ENCODE results near the gene KIF2A. TPM values are rescaled to one million over a fixed set of nuclear protein-coding genes. Genes with fewer than 3 reads are reported as not detected.

The KIF2A gene
- total RNA-seq, 1 experiment from 2014 or later: 86.1 TPM

GRCh38 chr5:62316176-62316502, 10.1 kb downstream of the KIF2A start:
- Mint-ChIP-seq H3K27ac (no peak overlapping the region), H3K36me3 (ENCODE audit: insufficient read depth in 1 of 3, low read depth in 3 of 3) (peaks cover 0 to under 1% (median 0%) of the 10 kb centered on the region in 3 experiments; a peak in 3 of 7 replicates), H3K9me3 (no peaks in the 10 kb centered on the region), H3K27me3 (ENCODE audit: low read depth) (no peaks in the 10 kb centered on the region), H3K4me3 (no peak overlapping the region), H3K4me1 (peaks cover 11 to 19% of the 10 kb centered on the region in 2 experiments)
- no peak for DNase-seq
- peaks cover 5% of the 10 kb centered on the region for H3K79me1 ChIP-seq (ENCODE audit: insufficient read depth, low read depth, low read length, poor library complexity, severe bottlenecking)
- no peaks in the 10 kb centered on the region for H3K23me2 ChIP-seq (ENCODE audit: insufficient read length, low read depth, low read length, poor library complexity, severe bottlenecking)
- H2BK15ac ChIP-seq (ENCODE audit: low read depth, low read length): no peak overlapping the region
- no peak overlapping the region for H3T11ph ChIP-seq (ENCODE audit: low read length)
- H3K14ac ChIP-seq (ENCODE audit: insufficient read depth, low read length): no peak overlapping the region
- TF ChIP-seq CTCF (conservative IDR thresholded peaks at IDR 0.05): no peak
- no peak overlapping the region for H2BK12ac ChIP-seq (ENCODE audit: insufficient read length, low read depth, low read length)
- H2AFZ ChIP-seq (ENCODE audit: low read length): no peak overlapping the region
- no peak overlapping the region for H3K23ac ChIP-seq (ENCODE audit: insufficient read length, low read depth, low read length)
- H2BK5ac ChIP-seq (ENCODE audit: insufficient read length, low read length): no peak overlapping the region
- no peak overlapping the region for H2BK120ac ChIP-seq (ENCODE audit: low read depth, low read length, poor library complexity, severe bottlenecking)
- no peak overlapping the region for H4K8ac ChIP-seq (replicated peaks; ENCODE audit: insufficient read length, low read depth, low read length)
- H3K27me3 ChIP-seq (ENCODE audit: insufficient read depth, low read length): no peaks in the 10 kb centered on the region
- WGBS (ENCODE audit: extremely low coverage, insufficient read length, low lambda C conversion rate): no CpG with 5 or more reads among the region's 2 CpGs
- H3K79me2 ChIP-seq (ENCODE audit: insufficient read depth, low read length): peaks cover 42% of the 10 kb centered on the region; the same call in 1 of the 2 replicates
- no peak overlapping the region for H3K4ac ChIP-seq (ENCODE audit: low read depth, low read length)
- no peak overlapping the region for H4K5ac ChIP-seq (ENCODE audit: insufficient read length, low read depth, low read length)
- H3K27ac ChIP-seq (ENCODE audit: insufficient read length, low read depth, low read length): no peak overlapping the region
- no peaks in the 10 kb centered on the region for H4K20me1 ChIP-seq (ENCODE audit: control insufficient read depth, insufficient read depth, insufficient read length)
- no peak overlapping the region for H2AK5ac ChIP-seq (ENCODE audit: insufficient read length, low read length)
- no peak overlapping the region for H2BK20ac ChIP-seq (ENCODE audit: low read depth, low read length, poor library complexity, severe bottlenecking)
- no peak overlapping the region for H3K4me2 ChIP-seq (ENCODE audit: insufficient read depth, insufficient read length, low read length)
- no peak overlapping the region for H3K56ac ChIP-seq (ENCODE audit: insufficient read length, low read depth, low read length)
- H4K91ac ChIP-seq (ENCODE audit: insufficient read length, low read depth, low read length): no peak overlapping the region
- H3K9me3 ChIP-seq (ENCODE audit: control insufficient read depth, low read depth, low read length): no peaks in the 10 kb centered on the region
- H3K18ac ChIP-seq (ENCODE audit: insufficient read length, low read depth, low read length): no peak overlapping the region
- H3K4me1 ChIP-seq (ENCODE audit: insufficient read depth, low read length): no peaks in the 10 kb centered on the region
- H3K9ac ChIP-seq (ENCODE audit: extremely low read depth, insufficient read length, low read length): no peak overlapping the region

All from H9 (cell line).